K562 (cell line): ENCODE data around the gene TNIK. TPM values are rescaled to one million over a fixed set of nuclear protein-coding genes. Genes with fewer than 3 reads are reported as not detected.

Source experiments
- ATAC-seq: fragments of 200-7000 bp; cut with Tn5 transposase; 3 replicates; pipeline ENCODE4 v1.9.1; 2020; ENCODE audit warnings: moderate library complexity
- BruUV-seq: library from RNA; stranded (reverse); fragments of 400-500 nt; replicated peaks from 2 replicates; lab custom pipeline; 2021; lab: Mats Ljungman, UMichigan
- CTCF ChIA-PET: fragments of 300-600 bp; formaldehyde crosslinking; extraction: SDS; loops from one replicate; lab custom pipeline; 2021; ENCODE audit warnings: low intra/inter-chr PET ratio; lab: Yijun Ruan, JAX
- POLR2A ChIA-PET: fragments of 300-600, 350-650 bp; sonication (Branson Sonifier 250); formaldehyde crosslinking; extraction: SDS; loops from one replicate; lab custom pipeline; 2021; ENCODE audit warnings: antibody characterized with exemption, inconsistent platforms; lab: Yijun Ruan, JAX
- DNase-seq, 4 experiments: peaks; one replicate each; pipeline versions ENCODE4 v3.0.0 to v3.0.0-alpha.2; 2011 to 2018; ENCODE audit warnings: low spot score in 3 of 4, mixed read lengths in 3 of 4; ENCODE audit errors: extremely low read depth in 1 of 4
- FAIRE-seq: peaks from 2 replicates; lab custom pipeline; 2011; peaks lifted over from hg19 to GRCh38; lab: Jason Lieb, UNC
- H2AFZ ChIP-seq: 2 replicates; pipeline ENCODE4 v1.6.0; 2011; ENCODE audit warnings: low read depth, low read length, control low read depth, inconsistent platforms
- H3K27ac ChIP-seq: fragments of 200-600 bp; 3 replicates; pipeline ENCODE4 v1.8.0; 2011; ENCODE audit warnings: low read depth, mild to moderate bottlenecking, control low read depth, inconsistent platforms, low read length, moderate library complexity, mixed read lengths; ENCODE audit errors: extremely low read depth
- H3K27me3 ChIP-seq, 2 experiments: fragments of 300-600 bp in 1 of 2; 2 replicates in 1 of 2; 3 replicates in 1 of 2; pipeline versions ENCODE4 v1.6.0 to v1.8.0; 2011; ENCODE audit warnings: inconsistent platforms in 2 of 2, low read length in 2 of 2, mild to moderate bottlenecking in 1 of 2, mixed read lengths in 1 of 2, moderate library complexity in 1 of 2; ENCODE audit not compliant: control insufficient read depth in 2 of 2, insufficient read depth in 2 of 2
- H3K36me3 ChIP-seq: fragments of 300-600 bp; 3 replicates; pipeline ENCODE4 v1.8.0; 2011; ENCODE audit warnings: mild to moderate bottlenecking, low read length, inconsistent platforms; ENCODE audit not compliant: control insufficient read depth, insufficient read depth
- H3K4me1 ChIP-seq, 2 experiments: fragments of 200-600 bp in 1 of 2; replicated peaks in 1 of 2; 2 replicates in 1 of 2; 3 replicates in 1 of 2; pipeline versions ENCODE4 v1.5.1 to v1.8.0; 2011; ENCODE audit warnings: inconsistent platforms in 2 of 2, low read length in 2 of 2, mild to moderate bottlenecking in 1 of 2, mixed read lengths in 1 of 2, moderate library complexity in 1 of 2; ENCODE audit not compliant: control insufficient read depth in 2 of 2, insufficient read depth in 2 of 2
- H3K4me2 ChIP-seq: 2 replicates; pipeline ENCODE4 v1.6.1; 2011; ENCODE audit warnings: low read length, control low read depth, inconsistent platforms, mixed read lengths; ENCODE audit not compliant: insufficient read depth
- H3K4me3 ChIP-seq: fragments of 200-600 bp; sonication (generic), shearing (Covaris generic); 2 replicates; pipeline ENCODE4 v1.5.1; 2016; ENCODE audit warnings: control low read depth, inconsistent platforms
- H3K79me2 ChIP-seq: fragments of 200-600 bp; 3 replicates; pipeline ENCODE4 v1.8.0; 2011; ENCODE audit warnings: low read length, inconsistent platforms; ENCODE audit not compliant: control insufficient read depth, insufficient read depth
- H3K9ac ChIP-seq, 2 experiments: 2 replicates each; pipeline versions ENCODE4 v1.6.0 to v1.6.1; 2011; ENCODE audit warnings: low read depth in 2 of 2, low read length in 2 of 2, control low read depth in 1 of 2, inconsistent platforms in 1 of 2, mild to moderate bottlenecking in 1 of 2, mixed read lengths in 1 of 2; ENCODE audit not compliant: insufficient read depth in 1 of 2
- H3K9me1 ChIP-seq: one replicate; pipeline ENCODE4 v1.6.0; 2011; ENCODE audit warnings: inconsistent platforms, mild to moderate bottlenecking, low read length, moderate library complexity; ENCODE audit not compliant: control insufficient read depth, insufficient read depth
- H3K9me3 ChIP-seq: replicated peaks from 2 replicates; pipeline ENCODE4 v1.5.1; 2011; ENCODE audit warnings: low read depth, low read length, inconsistent platforms; ENCODE audit not compliant: control insufficient read depth, insufficient read depth
- H4K20me1 ChIP-seq: replicated peaks from 2 replicates; pipeline ENCODE4 v1.6.1; 2011; ENCODE audit warnings: low read length, inconsistent platforms, mixed read lengths; ENCODE audit not compliant: control insufficient read depth, insufficient read depth
- CC2D1A ChIP-seq: fragments of 450-650 bp; IDR thresholded peaks from 2 replicates; pipeline ENCODE4 v1.6.1; 2017; ENCODE audit warnings: mild to moderate bottlenecking
- CEBPB ChIP-seq: fragments of 450-650 bp; IDR thresholded peaks from 2 replicates; pipeline ENCODE4 v1.6.1; 2016; ENCODE audit warnings: missing genetic modification characterization, missing compliant biosample characterization
- FOXP1 ChIP-seq: sonication (generic); formaldehyde crosslinking; IDR thresholded peaks from 2 replicates; pipeline ENCODE4 v1.8.0; 2022; ENCODE audit warnings: mild to moderate bottlenecking, missing genetic modification reagents
- HBP1 ChIP-seq: fragments of 450-650 bp; formaldehyde crosslinking; IDR thresholded peaks from 2 replicates; pipeline ENCODE4 v1.4.0; 2022; ENCODE audit warnings: missing genetic modification characterization
- HCFC1 ChIP-seq: IDR thresholded peaks from 2 replicates; pipeline ENCODE4 v1.6.1; 2012; ENCODE audit warnings: low read depth, low read length, improper control_type of control experiment
- HDAC2 ChIP-seq: fragments of 450-650 bp; IDR thresholded peaks from 2 replicates; pipeline ENCODE4 v1.6.1; 2016; ENCODE audit warnings: mild to moderate bottlenecking
- PPARD ChIP-seq: fragments of 250-450 bp; sonication (Bioruptor Pico); IDR thresholded peaks from 2 replicates; pipeline ENCODE4 v1.8.0; 2022; ENCODE audit warnings: inconsistent platforms, mild to moderate bottlenecking, moderate library complexity
- TSHZ1 ChIP-seq: fragments of 250-450 bp; sonication (Bioruptor Pico); IDR thresholded peaks from 2 replicates; pipeline ENCODE4 v1.4.0; 2020; ENCODE audit warnings: mild to moderate bottlenecking, moderate library complexity
- YBX1 ChIP-seq: fragments of 450-650 bp; IDR thresholded peaks from 2 replicates; pipeline ENCODE4 v1.7.1; 2016; ENCODE audit warnings: mild to moderate bottlenecking
- ZNF354B ChIP-seq: fragments of 250-450 bp; sonication (Bioruptor Pico); IDR thresholded peaks from 2 replicates; pipeline ENCODE4 v1.4.0; 2020
- ZNF507 ChIP-seq: conservative IDR thresholded peaks from 2 replicates; pipeline ENCODE4 v1.6.1; 2017; ENCODE audit warnings: missing genetic modification characterization, missing compliant biosample characterization
- WGBS: fragments of 100-300 bp; shearing (Covaris generic); methylation state at CpG from one replicate; pipeline ENCODE4 v1.1.6; 2016; ENCODE audit warnings: low coverage, mixed read lengths; ENCODE audit not compliant: insufficient coverage; ENCODE audit errors: missing lambda C conversion rate; 5-methylcytosine and 5-hydroxymethylcytosine counted together
- in situ Hi-C: fragments of 300-500 bp; cut with MboI; formaldehyde crosslinking; loops from 4 replicates; pipeline ENCODE4 v1.15.0; 2018; ENCODE audit warnings: inconsistent platforms, mixed read lengths
- intact Hi-C: fragments of 100-400 bp; cut with micrococcal nuclease; formaldehyde crosslinking; loops from 2 replicates; pipeline ENCODE4 v1.14.2; 2022
- polyA plus RNA-seq, 8 experiments: library from polyadenylated mRNA; depleted of rRNA in 4 of 8; stranded (reverse) in 5 of 8; unstranded in 3 of 8; fragments of >200 nt; fragmentation: Nextera tagmentation in 2 of 8; fragmentation: Illumina TruSeq in 1 of 8; extraction: Ambion mirVana in 2 of 8; extraction: Trizol in 1 of 8; gene quantifications; 2 replicates each; pipeline versions ENCODE4 v1.2.1 to v1.2.3, GENCODE V29; 2011 to 2014; ENCODE audit warnings: inconsistent platforms in 1 of 8, missing spikeins in 1 of 8
- total RNA-seq, 7 experiments: library from RNA; depleted of rRNA in 6 of 7; stranded (reverse); fragments of >200 nt in 6 of 7; fragmentation: Illumina TruSeq in 2 of 7; extraction: Trizol in 2 of 7; gene quantifications; 2 replicates each; pipeline versions ENCODE4 v1.2.1 to v1.2.3, GENCODE V29; 2011 to 2021; ENCODE audit warnings: low replicate concordance in 1 of 7
- TF ChIP-seq, protein P1 (sequence below): fragments of 250-450 bp; sonication (Bioruptor Pico); IDR thresholded peaks from 2 replicates; pipeline ENCODE4 v1.5.0; 2021
- TF ChIP-seq, protein P2 (sequence below): fragments of 450-650 bp; IDR thresholded peaks from 2 replicates; pipeline ENCODE4 v1.6.1; 2016; ENCODE audit warnings: missing biosample characterization, missing genetic modification characterization

Gene TNIK
- total and polyA plus RNA-seq, 9 of the 15 experiments (the other 6 are each of a cell fraction or from before 2014, with no cell fraction given), result 6.6 to 39.0 (median 24.7) TPM

GRCh38 chr3:171094411-171094810 is 365.8 kb downstream of the TNIK start:
- FAIRE-seq, result no peak
- no peak for DNase-seq
- no peak for TF ChIP-seq YBX1
- no peak for TF ChIP-seq PPARD (CRISPR knock-in tag)
- no peak for TF ChIP-seq HCFC1
- TF ChIP-seq TSHZ1 (CRISPR knock-in tag), result no peak
- no peak for TF ChIP-seq CEBPB (tag)
- no peak for TF ChIP-seq HBP1 (CRISPR knock-in tag)
- no peak for TF ChIP-seq ZNF507 (tag)
- no peak for TF ChIP-seq HDAC2
- no peak for TF ChIP-seq FOXP1 (CRISPR knock-in tag)
- TF ChIP-seq, protein P1, sequence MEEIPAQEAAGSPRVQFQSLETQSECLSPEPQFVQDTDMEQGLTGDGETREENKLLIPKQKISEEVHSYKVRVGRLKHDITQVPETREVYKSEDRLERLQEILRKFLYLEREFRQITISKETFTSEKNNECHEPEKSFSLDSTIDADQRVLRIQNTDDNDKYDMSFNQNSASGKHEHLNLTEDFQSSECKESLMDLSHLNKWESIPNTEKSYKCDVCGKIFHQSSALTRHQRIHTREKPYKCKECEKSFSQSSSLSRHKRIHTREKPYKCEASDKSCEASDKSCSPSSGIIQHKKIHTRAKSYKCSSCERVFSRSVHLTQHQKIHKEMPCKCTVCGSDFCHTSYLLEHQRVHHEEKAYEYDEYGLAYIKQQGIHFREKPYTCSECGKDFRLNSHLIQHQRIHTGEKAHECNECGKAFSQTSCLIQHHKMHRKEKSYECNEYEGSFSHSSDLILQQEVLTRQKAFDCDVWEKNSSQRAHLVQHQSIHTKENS (CRISPR knock-in tag), result no peak
- TF ChIP-seq, protein P2, sequence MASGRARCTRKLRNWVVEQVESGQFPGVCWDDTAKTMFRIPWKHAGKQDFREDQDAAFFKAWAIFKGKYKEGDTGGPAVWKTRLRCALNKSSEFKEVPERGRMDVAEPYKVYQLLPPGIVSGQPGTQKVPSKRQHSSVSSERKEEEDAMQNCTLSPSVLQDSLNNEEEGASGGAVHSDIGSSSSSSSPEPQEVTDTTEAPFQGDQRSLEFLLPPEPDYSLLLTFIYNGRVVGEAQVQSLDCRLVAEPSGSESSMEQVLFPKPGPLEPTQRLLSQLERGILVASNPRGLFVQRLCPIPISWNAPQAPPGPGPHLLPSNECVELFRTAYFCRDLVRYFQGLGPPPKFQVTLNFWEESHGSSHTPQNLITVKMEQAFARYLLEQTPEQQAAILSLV, result no peak
- no peak for TF ChIP-seq ZNF354B (CRISPR knock-in tag)
- TF ChIP-seq CC2D1A, result no peak
- no peak overlapping the region for H3K9ac ChIP-seq
- 98% methylated on average over 3 of the region's 3 CpGs for WGBS
- H3K4me1 ChIP-seq, result peaks cover 0 to 3% of the 10 kb centered on the region in 2 experiments; a peak in 2 of 5 replicates
- H3K79me2 ChIP-seq, result no peaks in the 10 kb centered on the region
- in situ Hi-C loops (no loop called here), intact Hi-C loops (no loop called here)
- no peaks in the 10 kb centered on the region for H3K27me3 ChIP-seq
- H4K20me1 ChIP-seq, result no peaks in the 10 kb centered on the region
- no peak overlapping the region for H2AFZ ChIP-seq
- POLR2A ChIA-PET, result no interaction called here
- no peak overlapping the region for H3K4me2 ChIP-seq
- no peaks in the 10 kb centered on the region for H3K9me1 ChIP-seq
- H3K27ac ChIP-seq, result no peak overlapping the region
- ATAC-seq, result no peak
- peaks cover 3% of the 10 kb centered on the region; the same call in 1 of the 3 replicates for H3K36me3 ChIP-seq
- CTCF ChIA-PET, result no interaction called here
- no peak overlapping the region for H3K4me3 ChIP-seq
- no peaks in the 10 kb centered on the region for H3K9me3 ChIP-seq
- BruUV-seq, result no TSS peak
